Measurements from ENCODE around the gene COPZ2.

Gene COPZ2

GRCh38 chr17:48048384-48049126, 11.0 kb upstream of the COPZ2 start:
- peak; percentile 94 for DNase-seq (ENCODE audit: low read depth)
- H3K4me3 ChIP-seq (replicated peaks; ENCODE audit: low read depth, low read length), result peak overlapping the region; percentile 91
- TF ChIP-seq CTCF (IDR thresholded peaks at IDR 0.05; ENCODE audit: low read length, missing control alignments), result no peak

- peak; percentile 100 for DNase-seq (ENCODE audit: low read depth)
- peak within 1 kb of the TSS; percentile 91 for H3K4me3 ChIP-seq (replicated peaks; ENCODE audit: low read depth, low read length)
- TF ChIP-seq CTCF (IDR thresholded peaks at IDR 0.05; ENCODE audit: low read length, missing control alignments), result no peak
Measured at GRCh38 chr17:48047741-48048383, 10.3 kb upstream of the COPZ2 start, which contains the start of gene NFE2L1. NFE2L1 (plus strand) TSS chr17:48048359; CDS start chr17:48051119, 2,760 bp downstream.

GRCh38 chr17:48047113-48047740, 9.6 kb upstream of the COPZ2 start:
- DNase-seq (ENCODE audit: low read depth), result no peak
- peak overlapping the region; percentile 91 for H3K4me3 ChIP-seq (replicated peaks; ENCODE audit: low read depth, low read length)
- TF ChIP-seq CTCF (IDR thresholded peaks at IDR 0.05; ENCODE audit: low read length, missing control alignments), result no peak

- DNase-seq (ENCODE audit: low read depth), result no peak
- no peak for TF ChIP-seq CTCF (IDR thresholded peaks at IDR 0.05; ENCODE audit: low read length, missing control alignments)
- H3K4me3 ChIP-seq (replicated peaks; ENCODE audit: low read depth, low read length), result no peak overlapping the region
Measured at GRCh38 chr17:48046296-48046695, 8.7 kb upstream of the COPZ2 start.

GRCh38 chr17:48045316-48046001, 7.9 kb upstream of the COPZ2 start:
- DNase-seq (ENCODE audit: low read depth), result peak; percentile 17
- no peak overlapping the region for H3K4me3 ChIP-seq (replicated peaks; ENCODE audit: low read depth, low read length)
- TF ChIP-seq CTCF (IDR thresholded peaks at IDR 0.05; ENCODE audit: low read length, missing control alignments), result no peak

GRCh38 chr17:48044851-48045250, 7.3 kb upstream of the COPZ2 start:
- TF ChIP-seq CTCF (IDR thresholded peaks at IDR 0.05; ENCODE audit: low read length, missing control alignments), result no peak
- DNase-seq (ENCODE audit: low read depth), result no peak
- H3K4me3 ChIP-seq (replicated peaks; ENCODE audit: low read depth, low read length), result no peak overlapping the region

All from fibroblast of pulmonary artery (primary cell).